Measurements from ENCODE around the gene INAVA.

INAVA gene

DNA sequence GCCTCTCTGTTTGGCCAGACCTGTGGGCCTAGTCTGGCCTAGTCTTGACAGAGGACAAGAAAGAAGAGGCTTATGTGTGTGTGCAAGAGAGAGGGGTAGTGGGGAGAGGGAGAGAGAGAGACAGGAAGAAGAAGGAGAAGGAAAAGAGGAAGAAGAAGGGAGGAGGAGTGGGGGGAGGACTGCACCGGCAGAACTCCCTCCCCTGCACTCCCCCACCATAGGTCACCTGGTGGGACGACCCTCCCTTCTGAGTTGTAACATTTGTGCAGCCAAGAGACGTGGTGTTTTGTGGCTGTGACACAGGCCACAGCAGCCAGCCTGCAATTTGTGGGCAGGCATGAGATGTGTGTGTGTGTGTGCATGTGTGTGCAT, 4.3 kb downstream of the INAVA start:
- no peak overlapping the region for H3K27ac ChIP-seq (ENCODE audit: low read length)
- H3K4me3 ChIP-seq (ENCODE audit: low read depth in 1 of 2, low read length in 2 of 2) = no peak overlapping the region
- H2AFZ ChIP-seq (ENCODE audit: low read depth, low read length) = no peak overlapping the region
- DNase-seq = no peak
- no peaks in the 10 kb centered on the region for H3K79me2 ChIP-seq (ENCODE audit: insufficient read depth, low read length)
- no peak overlapping the region for H3K4me2 ChIP-seq (ENCODE audit: insufficient read depth, low read length)
- no peaks in the 10 kb centered on the region for H3K4me1 ChIP-seq (ENCODE audit: insufficient read depth, low read length)
- TF ChIP-seq EZH2 (IDR thresholded peaks at IDR 0.05; ENCODE audit: borderline replicate concordance, low read depth, low read length, severe bottlenecking) = no peak
- H3K27me3 ChIP-seq (ENCODE audit: insufficient read depth, low read length, poor library complexity) = no peaks in the 10 kb centered on the region
- no peaks in the 10 kb centered on the region for H4K20me1 ChIP-seq (ENCODE audit: insufficient read depth, low read length)
- no peaks in the 10 kb centered on the region for H3K9me3 ChIP-seq (ENCODE audit: insufficient read depth, low read length, severe bottlenecking)
- no peak overlapping the region for H3K9ac ChIP-seq (ENCODE audit: low read depth, low read length)
- 0 out of 3 replicates have a peak, but pooled peaks have one; percentile 7 for ATAC-seq (ENCODE audit: insufficient read depth, low read depth)
- H3K36me3 ChIP-seq (ENCODE audit: insufficient read depth, low read length) = no peaks in the 10 kb centered on the region

DNA sequence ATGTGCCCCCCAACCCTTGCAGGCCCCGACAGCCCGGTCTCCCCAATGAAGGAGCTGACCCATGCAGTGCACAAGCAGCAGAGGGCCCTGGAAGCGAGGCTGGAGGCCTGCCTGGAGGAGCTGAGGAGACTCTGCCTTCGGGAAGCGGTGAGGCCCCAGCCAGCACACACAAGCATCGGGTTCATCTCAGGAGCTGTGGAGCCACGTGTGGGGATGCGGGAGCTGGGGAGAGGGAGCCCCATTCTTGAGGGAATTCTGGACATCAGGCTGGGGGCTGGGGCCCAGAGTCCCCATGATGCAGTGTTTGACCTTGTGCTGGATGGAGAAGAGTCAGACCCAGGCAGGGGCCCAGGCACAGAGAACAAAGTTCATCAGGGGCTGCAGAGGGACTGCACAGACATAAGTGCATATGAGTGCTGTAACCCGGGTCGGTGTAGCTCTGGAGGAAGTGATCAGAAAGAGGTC, 4.8 kb downstream of the INAVA start:
- Histone ChIP-seq H3K79me2 (ENCODE audit: insufficient read depth, low read length) (no peaks in the 10 kb centered on the region), H3K36me3 (ENCODE audit: insufficient read depth, low read length) (no peaks in the 10 kb centered on the region)
- no peak for ATAC-seq (ENCODE audit: insufficient read depth, low read depth)

DNA sequence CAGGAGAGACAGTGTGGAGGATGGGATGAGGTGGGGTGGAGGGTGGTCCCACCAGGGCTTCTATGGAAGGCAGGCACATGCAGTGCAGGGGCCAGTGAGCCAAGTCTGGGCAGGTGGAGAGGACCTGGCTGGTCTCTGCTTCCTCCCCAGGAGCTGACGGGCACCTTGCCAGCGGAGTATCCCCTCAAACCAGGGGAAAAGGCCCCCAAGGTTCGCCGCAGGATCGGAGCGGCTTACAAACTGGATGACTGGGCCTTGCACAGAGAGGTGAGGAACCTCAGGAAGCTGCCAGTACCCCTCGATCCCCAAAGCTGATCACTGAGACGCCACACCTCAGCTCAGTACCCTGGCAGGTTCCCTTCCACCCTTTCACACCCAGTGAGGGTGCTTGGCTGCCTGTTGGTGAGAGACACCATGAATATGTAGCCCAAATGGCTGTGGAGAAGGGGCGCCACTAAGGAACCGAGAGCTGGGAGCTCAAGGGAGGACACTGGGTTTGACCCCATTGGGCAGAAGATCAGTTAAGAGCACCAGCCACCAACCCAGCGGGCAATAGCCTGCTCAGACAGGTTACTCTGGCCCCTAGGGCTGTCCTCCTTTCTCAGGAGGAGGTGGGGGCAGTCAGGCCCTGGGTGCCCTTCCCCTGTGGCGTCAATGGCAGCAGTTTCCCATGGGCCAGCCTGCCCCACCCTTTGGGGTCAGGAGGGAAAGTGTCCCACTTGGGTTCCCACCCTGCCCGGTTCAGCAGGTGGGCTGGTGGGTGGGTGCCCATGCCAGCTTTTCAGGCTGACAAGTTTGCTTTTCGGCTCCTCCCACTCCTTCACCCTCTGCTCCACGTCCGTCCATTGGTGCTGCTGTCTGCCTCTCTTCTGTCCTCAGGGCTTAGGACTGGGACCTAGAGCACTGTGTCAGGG, 5.5 kb downstream of the INAVA start:
- H2AFZ ChIP-seq (ENCODE audit: low read depth, low read length) = no peak overlapping the region
- no peak overlapping the region for H3K4me3 ChIP-seq (ENCODE audit: low read depth in 1 of 2, low read length in 2 of 2)
- ATAC-seq (ENCODE audit: insufficient read depth, low read depth) = no peak
- TF ChIP-seq EZH2 (IDR thresholded peaks at IDR 0.05; ENCODE audit: borderline replicate concordance, low read depth, low read length, severe bottlenecking) = no peak
- TF ChIP-seq, protein P1, sequence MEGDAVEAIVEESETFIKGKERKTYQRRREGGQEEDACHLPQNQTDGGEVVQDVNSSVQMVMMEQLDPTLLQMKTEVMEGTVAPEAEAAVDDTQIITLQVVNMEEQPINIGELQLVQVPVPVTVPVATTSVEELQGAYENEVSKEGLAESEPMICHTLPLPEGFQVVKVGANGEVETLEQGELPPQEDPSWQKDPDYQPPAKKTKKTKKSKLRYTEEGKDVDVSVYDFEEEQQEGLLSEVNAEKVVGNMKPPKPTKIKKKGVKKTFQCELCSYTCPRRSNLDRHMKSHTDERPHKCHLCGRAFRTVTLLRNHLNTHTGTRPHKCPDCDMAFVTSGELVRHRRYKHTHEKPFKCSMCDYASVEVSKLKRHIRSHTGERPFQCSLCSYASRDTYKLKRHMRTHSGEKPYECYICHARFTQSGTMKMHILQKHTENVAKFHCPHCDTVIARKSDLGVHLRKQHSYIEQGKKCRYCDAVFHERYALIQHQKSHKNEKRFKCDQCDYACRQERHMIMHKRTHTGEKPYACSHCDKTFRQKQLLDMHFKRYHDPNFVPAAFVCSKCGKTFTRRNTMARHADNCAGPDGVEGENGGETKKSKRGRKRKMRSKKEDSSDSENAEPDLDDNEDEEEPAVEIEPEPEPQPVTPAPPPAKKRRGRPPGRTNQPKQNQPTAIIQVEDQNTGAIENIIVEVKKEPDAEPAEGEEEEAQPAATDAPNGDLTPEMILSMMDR (IDR thresholded peaks at IDR 0.05; ENCODE audit: borderline replicate concordance, extremely low read depth, low read length, poor library complexity, severe bottlenecking) = no peak
- H4K20me1 ChIP-seq (ENCODE audit: insufficient read depth, low read length) = no peaks in the 10 kb centered on the region
- no peaks in the 10 kb centered on the region for H3K27me3 ChIP-seq (ENCODE audit: insufficient read depth, low read length, poor library complexity)
- no peaks in the 10 kb centered on the region for H3K79me2 ChIP-seq (ENCODE audit: insufficient read depth, low read length)
- H3K9me3 ChIP-seq (ENCODE audit: insufficient read depth, low read length, severe bottlenecking) = no peaks in the 10 kb centered on the region
- no peak overlapping the region for H3K9ac ChIP-seq (ENCODE audit: low read depth, low read length)
- DNase-seq = no peak
- no peak overlapping the region for H3K27ac ChIP-seq (ENCODE audit: low read length)
- peaks cover 4% of the 10 kb centered on the region for H3K4me1 ChIP-seq (ENCODE audit: insufficient read depth, low read length)
- H3K36me3 ChIP-seq (ENCODE audit: insufficient read depth, low read length) = no peaks in the 10 kb centered on the region
- H3K4me2 ChIP-seq (ENCODE audit: insufficient read depth, low read length) = no peak overlapping the region

More for the DNA sequence above, 4.8 kb downstream of the INAVA start:
- TF ChIP-seq, protein P1 (IDR thresholded peaks at IDR 0.05; ENCODE audit: borderline replicate concordance, extremely low read depth, low read length, poor library complexity, severe bottlenecking) = no peak
- TF ChIP-seq EZH2 (IDR thresholded peaks at IDR 0.05; ENCODE audit: borderline replicate concordance, low read depth, low read length, severe bottlenecking) = no peak
- Histone ChIP-seq H3K9ac (ENCODE audit: low read depth, low read length) (no peak overlapping the region), H3K27ac (ENCODE audit: low read length) (no peak overlapping the region), H4K20me1 (ENCODE audit: insufficient read depth, low read length) (no peaks in the 10 kb centered on the region), H3K27me3 (ENCODE audit: insufficient read depth, low read length, poor library complexity) (no peaks in the 10 kb centered on the region), H3K9me3 (ENCODE audit: insufficient read depth, low read length, severe bottlenecking) (no peaks in the 10 kb centered on the region), H3K4me1 (ENCODE audit: insufficient read depth, low read length) (no peaks in the 10 kb centered on the region), H2AFZ (ENCODE audit: low read depth, low read length) (no peak overlapping the region), H3K4me2 (ENCODE audit: insufficient read depth, low read length) (no peak overlapping the region), H3K4me3 (ENCODE audit: low read depth in 1 of 2, low read length in 2 of 2) (no peak overlapping the region)
- no peak for DNase-seq

DNA sequence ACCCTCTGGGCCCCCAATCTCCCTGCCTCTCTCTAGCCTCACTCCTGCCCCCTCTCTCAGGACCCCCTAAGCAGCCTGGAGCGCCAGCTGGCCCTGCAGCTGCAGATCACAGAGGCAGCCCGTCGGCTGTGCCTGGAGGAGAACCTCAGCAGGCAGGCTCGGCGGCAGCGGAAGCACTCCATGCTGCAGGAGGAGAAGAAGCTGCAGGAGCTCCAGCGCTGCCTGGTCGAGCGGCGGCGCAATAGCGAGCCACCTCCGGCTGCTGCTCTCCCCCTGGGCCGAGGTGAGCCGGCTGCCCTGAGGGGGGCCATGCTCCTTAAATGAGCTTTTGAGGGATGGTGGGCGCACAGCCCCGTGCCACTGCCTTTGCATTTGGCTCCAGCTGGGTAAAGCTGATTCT, 6.2 kb downstream of the INAVA start:
- Histone ChIP-seq H3K4me2 (ENCODE audit: insufficient read depth, low read length) (no peak overlapping the region), H3K4me1 (ENCODE audit: insufficient read depth, low read length) (peaks cover 10% of the 10 kb centered on the region), H4K20me1 (ENCODE audit: insufficient read depth, low read length) (no peaks in the 10 kb centered on the region), H3K9ac (ENCODE audit: low read depth, low read length) (no peak overlapping the region), H3K79me2 (ENCODE audit: insufficient read depth, low read length) (no peaks in the 10 kb centered on the region), H3K27ac (ENCODE audit: low read length) (no peak overlapping the region), H3K9me3 (ENCODE audit: insufficient read depth, low read length, severe bottlenecking) (no peaks in the 10 kb centered on the region), H3K4me3 (ENCODE audit: low read depth in 1 of 2, low read length in 2 of 2) (no peak overlapping the region), H3K36me3 (ENCODE audit: insufficient read depth, low read length) (no peaks in the 10 kb centered on the region), H2AFZ (ENCODE audit: low read depth, low read length) (no peak overlapping the region), H3K27me3 (ENCODE audit: insufficient read depth, low read length, poor library complexity) (no peaks in the 10 kb centered on the region)
- ATAC-seq (ENCODE audit: insufficient read depth, low read depth) (no peak), DNase-seq (no peak)
- TF ChIP-seq EZH2 (IDR thresholded peaks at IDR 0.05; ENCODE audit: borderline replicate concordance, low read depth, low read length, severe bottlenecking) = no peak
- TF ChIP-seq, protein P1 (IDR thresholded peaks at IDR 0.05; ENCODE audit: borderline replicate concordance, extremely low read depth, low read length, poor library complexity, severe bottlenecking) = no peak

Measured in DND-41 (cell line).